GM21717 (cell line): Measurements from ENCODE around the gene RRAS.

Source experiments
- ATAC-seq: cut with Tn5 transposase; IDR thresholded peaks from one replicate; pipeline ENCODE4 v1.9.1; 2021; ENCODE audit warnings: mild to moderate bottlenecking, moderate library complexity; ENCODE audit not compliant: unreplicated experiment

The RRAS gene

DNA sequence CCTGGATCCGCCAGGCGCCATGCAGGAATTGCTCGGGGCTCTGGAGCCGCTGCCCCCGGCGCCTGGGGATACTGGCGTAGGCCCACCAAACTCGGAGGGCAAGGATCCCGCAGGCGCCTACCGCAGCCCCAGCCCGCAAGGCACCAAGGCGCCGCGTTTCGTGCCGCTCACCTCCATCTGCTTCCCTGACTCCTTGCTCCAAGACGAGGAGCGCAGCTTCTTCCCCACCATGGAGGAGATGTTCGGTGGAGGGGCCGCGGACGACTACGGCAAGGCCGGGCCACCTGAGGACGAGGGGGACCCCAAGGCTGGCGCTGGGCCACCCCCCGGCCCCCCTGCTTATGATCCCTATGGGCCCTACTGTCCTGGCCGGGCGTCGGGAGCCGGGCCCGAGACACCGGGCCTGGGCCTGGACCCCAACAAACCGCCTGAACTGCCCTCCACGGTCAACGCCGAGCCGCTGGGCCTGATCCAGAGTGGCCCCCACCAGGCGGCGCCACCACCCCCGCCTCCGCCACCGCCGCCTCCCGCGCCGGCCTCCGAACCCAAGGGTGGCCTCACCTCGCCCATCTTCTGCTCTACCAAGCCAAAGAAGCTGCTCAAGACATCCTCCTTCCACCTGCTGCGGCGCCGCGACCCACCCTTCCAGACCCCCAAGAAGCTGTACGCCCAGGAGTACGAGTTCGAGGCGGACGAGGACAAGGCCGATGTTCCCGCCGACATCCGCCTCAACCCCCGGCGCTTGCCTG lies 42.8 kb downstream of the RRAS start:
- ATAC-seq, result no peak

DNA sequence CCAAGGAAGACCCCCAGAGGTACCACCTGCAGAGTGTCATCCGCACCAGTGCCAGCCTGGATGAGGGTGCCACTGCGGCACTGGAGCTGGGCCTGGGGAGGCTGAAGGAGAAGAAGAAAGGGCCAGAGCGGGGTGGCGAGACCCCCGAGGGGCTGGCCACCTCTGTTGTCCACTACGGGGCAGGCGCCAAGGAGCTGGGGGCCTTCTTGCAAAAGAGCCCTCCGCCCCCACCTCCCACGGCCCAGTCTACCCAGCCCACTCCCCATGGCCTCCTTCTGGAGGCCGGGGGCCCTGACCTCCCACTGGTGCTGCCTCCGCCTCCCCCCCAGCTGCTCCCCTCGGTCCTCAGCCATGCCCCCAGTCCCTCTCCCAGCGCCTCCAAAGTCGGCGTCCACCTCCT lies 43.5 kb downstream of the RRAS start:
- no peak for ATAC-seq

DNA sequence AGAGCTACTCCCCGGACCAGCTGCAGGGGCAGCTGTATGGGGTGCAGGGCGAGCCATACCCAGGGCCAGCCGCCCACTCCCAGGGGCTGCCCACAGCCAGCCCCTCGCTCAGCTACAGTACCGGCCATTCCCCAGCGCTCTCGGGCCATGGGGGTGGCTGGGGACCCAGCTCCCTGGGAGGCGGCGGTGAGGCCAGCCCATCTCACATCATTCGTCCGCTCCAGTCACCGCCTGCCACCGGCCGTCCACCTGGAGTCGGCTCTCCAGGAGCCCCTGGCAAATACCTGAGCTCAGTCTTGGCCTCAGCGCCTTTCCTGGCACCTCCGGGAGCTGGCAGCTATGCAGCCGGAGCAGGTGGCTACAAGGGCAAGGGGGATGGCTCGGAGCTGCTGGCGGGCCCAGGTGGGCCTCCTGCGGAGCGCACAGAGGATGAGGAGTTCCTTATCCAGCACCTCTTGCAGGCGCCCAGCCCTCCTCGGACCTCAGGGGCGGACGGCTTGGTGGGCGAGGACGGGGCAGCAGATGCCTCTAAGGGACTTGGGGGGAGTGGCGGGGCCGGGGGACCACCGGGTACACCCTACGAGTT lies 44.0 kb downstream of the RRAS start:
- no peak for ATAC-seq

DNA sequence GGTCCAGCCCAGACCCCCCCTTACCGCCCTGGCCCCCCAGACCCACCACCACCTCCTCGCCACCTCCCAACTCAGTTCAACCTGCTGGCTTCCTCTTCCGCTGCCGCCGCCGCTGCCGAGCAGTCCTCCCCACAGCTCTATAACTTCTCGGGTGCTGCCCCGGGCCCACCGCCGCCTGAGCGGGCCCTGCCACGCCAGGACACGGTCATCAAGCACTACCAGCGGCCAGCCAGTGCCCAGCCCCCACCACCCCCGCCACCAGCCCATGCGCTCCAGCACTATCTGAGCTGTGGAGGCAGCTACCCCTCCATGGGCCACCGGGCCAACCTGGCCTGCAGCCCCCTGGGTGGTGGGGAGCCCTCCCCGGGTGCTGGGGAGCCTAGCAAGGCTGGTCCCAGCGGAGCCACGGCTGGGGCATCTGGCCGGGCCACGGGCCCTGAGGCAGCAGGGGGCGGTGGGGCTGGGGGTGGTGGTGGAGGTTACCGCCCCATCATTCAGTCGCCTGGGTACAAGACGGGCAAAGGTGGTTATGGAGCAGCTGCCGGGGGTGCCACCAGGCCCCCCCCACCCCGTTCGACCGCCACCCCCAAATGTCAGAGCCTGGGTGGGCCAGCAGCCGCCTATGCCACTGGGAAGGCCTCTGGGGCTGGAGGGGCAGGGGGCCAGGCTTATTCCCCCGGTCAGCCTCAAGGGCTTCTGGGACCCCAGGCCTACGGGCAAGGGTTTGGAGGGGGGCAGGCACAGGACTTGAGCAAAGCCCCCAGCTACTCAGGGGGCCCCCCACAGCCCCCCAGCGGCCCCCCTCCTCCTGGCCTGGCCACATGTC lies 44.7 kb downstream of the RRAS start:
- ATAC-seq, result no peak

DNA sequence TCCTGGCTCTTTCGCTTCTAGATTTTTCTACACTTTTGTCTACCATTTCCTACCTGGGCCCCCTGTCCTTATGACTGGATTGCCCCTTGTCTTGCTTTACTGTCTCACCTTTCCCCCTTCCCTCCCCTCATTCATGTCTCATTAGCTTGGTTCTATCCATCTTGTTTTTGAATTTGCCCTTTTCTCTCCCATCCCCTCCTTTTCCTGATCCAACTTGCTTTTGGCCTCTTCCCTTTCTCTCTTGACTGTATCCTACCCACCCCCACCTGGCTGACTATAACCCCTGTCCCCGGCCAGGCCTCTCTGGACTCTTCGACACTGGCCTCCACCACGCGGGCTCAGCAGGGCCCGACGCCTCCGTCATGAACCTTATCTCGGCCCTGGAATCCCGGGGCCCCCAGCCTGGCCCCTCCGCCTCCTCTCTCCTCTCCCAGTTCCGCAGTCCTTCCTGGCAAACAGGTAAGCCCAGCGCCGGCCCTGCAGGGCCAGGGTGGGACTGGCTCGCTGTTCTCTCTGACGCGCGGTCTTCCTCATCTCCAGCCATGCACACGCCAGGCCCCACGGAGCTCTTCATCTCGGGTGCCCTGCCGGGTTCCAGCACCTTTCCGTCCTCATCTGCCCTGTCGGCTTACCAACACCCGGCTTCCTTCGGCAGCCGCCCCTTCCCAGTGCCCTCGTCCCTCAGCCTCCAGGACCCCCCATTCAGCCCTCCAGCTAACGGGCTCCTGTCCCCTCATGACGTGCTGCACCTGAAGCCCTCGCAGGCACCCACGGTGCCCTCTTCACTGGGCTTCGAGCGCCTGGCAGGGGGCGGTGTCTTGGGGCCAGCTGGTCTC lies 45.6 kb downstream of the RRAS start:
- no peak for ATAC-seq

DNA sequence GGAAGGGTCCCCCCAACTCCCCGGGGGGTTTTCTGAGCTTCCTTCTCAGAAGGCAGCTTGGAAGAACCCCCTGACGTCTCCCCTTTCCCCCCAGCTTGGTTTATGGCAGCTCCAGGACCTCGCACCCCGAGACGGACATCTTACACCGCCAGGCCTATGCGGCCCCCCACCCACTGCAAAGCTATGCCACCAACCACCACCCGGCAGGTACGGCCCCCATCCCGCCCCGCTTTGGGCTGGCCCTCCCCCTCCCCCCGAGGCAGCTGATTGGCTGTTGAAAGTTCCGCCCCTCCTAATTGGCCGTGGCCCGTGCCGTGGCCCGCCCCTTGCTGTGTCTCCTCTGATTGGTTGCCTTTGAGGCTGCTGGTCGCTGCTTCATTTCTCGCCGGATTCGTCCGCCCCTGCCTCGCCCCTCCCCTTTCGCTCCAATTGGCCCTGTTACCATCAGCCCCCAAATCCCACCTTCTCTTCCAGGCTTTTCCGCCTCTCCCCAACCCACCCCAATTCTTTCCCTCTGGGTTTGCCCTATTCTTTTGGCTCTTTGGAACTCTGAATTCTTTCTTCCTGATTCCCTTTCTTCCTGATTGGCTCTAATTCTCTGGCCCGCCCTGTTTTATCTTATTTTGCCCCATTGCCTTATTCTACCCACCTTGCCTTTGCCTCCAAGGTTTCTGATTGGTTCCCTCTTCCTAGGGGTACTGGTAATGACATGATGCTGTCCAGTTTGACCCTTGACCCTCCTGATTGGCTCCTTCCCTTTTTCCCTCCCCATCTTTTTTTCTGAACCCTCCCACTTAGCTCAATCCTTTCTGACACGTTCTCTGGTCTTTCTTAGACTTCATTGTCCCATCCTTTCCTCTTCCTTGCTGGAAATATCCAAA lies 46.5 kb downstream of the RRAS start:
- ATAC-seq, result peak; percentile 40

DNA sequence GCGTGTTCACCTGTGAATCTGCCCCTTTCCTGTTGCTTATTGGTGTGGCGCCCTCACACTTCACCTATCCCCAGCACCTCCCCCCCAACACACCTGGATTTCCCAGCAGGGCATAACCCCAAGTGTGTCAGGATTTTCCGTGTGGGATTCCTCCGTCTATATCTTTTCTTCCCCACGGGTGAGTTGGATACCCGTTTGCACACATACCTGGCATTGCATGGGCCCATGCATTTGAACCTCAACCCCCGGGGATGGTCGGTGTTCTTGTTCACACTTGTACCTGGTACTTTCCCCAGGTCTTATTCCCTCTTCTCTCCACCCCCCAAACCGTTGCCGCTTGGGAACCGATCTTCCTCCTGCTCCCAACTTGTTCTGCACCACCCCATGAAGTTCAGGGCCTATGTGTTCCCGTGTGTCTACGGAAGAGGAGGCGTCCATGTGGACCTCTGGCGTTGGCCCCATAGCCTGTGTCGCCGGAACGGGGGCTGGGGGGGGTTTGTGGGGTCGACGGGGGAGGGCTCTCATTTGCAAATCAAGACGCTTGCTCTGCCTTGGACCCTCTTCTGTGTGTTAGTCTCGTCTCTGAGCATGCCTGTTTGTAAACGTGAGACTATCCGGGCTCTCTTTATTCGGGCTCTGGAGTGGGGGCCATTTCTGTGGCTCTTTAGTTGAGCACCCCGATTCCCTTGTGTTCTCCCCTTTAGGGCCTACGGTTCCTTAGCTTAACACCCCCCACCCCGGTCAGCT lies 47.3 kb downstream of the RRAS start:
- ATAC-seq, result no peak

DNA sequence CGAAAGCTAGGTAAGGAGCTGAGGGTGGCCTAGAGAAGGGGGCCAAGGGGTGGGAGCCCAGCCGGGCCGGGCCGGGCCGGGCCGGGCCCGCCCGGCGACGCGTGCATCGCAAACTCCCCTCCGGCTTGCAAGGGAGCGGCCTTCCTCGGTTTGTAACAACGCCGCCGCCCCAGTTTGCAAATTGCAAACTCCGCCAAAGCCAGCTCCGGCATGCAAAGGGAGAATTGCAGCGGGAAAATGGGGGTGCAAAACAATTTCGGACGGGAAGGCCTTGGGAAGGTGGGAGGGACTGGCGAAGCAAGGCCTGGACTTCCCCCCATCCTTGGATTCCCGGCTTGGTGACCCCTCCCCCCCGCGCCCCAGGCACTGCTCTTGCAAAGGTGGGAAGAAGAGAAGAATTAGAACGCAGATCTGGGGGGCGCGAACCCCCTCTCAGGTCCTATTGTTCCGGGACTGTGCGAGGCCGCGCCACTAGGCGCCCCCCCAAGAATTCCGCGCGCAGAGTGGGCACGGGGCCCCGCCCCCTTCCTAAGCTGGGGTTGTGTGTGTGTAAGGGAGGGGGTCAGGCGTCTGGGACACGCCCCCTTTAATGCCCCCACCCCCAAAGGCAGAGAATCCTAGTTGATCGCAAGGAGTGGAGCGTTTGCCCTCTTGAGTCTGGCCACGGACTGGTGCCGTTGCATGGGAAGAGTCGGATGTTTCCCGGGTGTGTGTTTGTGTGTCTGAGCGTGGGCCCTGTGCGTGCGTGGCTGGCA lies 48.0 kb downstream of the RRAS start:
- ATAC-seq, result no peak

DNA sequence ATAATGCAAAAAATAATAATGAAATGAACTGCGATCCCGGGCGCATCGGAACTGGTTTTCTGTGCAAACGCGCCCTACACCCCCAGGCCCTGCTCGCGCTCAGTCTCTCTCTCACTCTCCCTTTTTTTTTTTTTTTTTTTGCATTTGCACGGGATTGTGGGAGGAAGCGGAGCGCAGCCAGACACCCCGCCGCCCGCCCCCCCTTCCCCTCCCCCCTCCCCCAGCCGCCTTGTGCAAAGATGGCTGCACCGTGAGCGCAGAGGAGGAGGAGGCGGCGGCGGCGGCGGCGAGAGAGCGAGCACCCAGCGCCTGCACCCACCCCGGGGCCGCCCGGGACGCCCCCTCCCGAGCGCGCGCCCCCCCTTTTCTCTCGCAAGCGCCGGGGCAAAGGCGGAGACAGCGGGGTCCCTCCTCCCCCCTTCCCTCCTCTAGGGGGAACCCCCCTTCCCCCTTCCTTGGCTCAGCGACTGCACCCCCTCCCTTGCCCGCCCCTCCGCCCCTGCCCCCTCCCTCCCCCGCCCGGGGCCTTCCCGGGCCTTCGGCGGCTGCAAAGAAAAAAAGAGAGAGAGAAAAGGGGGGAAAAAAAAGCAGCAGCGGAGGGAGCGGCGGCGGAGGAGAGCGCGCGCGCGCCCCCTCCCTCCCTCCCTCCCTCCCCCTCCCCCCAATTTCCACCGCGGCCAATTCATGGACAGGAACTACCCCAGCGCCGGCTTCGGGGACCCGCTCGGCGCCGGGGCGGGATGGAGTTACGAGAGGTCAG lies 48.8 kb downstream of the RRAS start, which contains the start of gene PRR12:
TSS of gene PRR12 (plus strand) at position 212 of the 760 bp plus-strand sequence. CDS start at position 685, 473 bp downstream.
- ATAC-seq, result no peak

DNA sequence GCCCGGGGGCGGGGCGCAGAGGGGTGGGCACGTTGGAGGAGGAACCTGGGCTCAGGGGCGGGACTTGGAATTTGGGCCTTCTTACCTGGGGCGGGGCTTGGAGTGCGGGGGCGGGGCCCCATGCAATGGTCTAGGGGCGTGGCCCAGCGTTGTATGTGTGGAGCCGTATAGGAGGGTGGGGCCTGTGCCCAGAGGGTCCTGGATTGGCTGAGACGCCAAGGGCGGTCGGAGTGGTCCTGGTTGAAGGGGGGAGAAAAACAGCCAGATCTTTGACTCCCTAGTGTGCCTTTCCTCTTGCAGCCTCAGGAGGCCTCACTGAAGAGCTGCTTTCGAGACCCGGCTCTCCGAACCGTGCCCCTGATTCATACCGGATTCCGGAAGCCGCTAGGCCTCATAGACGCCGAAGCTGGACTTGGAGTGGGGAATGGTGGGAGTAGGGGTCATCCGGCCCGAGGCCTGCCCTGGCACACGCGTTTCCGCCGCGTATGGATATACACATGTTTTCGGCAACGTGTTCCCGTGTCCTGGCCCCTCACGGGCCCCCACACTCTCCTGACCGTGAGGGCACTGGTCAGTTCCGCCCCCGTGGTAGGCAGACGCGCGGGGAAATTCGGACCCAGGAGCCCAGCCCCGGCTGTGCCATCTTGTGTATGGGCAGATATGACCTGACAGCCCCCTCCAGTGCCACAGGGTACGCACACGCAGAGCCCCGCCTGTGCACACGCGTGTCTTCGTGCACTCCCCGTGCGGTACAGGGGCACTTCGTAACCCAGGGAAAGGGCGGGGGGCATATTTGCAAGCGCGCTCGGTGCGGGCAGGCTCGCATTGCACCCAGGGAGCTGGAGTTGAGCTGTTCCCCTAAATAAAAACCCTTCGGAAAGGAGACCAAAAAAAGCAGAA lies 49.6 kb downstream of the RRAS start:
- ATAC-seq, result peak; percentile 38

DNA sequence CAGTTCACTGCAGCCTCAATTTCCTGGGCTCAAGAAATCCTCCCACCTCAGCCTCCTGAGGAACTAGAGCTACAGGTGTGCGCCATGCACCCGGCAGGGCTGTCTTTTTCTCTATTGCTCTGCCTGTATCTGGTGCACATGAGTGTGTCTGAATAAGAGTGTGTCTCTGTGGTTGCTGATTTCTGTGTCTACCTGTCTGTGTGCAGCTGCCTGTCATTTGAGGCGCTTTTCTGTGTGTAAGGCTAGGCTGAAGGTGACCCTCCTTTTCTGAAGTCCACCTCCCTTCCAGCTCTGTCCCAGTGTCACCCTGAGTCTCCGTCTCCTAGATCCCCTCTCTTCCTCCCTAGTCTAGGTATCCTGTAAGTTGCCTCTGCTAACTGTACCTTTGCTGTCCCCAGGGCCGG lies 50.4 kb downstream of the RRAS start:
- no peak for ATAC-seq

DNA sequence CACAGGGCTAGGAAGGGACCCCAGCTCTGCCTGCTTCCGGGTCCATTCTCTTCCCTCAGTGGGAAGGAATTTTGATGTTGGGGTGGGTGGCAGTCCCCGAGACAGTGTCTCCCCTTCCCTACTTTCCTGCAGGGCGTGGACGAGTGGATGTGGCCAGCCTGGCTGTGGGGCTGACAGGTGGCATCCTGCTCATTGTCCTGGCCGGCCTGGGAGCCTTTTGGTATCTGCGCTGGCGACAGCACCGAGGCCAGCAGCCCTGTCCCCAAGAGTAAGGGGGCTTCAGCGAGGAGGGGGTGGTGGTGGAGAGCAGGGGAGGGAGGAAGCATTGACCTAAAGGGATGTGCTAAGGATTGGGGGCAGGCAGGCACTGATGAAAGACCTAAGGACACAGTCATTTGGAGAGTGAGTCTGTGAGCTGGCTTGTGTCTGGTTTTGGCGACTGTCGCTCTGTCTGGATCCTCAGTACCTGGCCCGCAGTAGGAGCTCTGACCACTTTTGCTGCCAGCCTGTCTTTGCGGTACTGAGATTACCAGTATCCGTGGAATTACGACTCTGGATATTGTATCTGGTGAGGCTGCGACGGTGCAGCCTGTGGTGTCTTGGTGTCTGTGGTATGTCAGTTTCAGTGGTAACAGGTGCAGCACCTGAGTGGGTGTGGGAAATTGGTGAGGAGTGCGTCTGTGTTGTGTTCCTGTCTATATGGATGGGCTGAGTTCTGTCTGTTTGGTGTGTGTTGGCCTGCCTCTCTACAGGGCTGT lies 51.4 kb downstream of the RRAS start:
- ATAC-seq, result no peak

DNA sequence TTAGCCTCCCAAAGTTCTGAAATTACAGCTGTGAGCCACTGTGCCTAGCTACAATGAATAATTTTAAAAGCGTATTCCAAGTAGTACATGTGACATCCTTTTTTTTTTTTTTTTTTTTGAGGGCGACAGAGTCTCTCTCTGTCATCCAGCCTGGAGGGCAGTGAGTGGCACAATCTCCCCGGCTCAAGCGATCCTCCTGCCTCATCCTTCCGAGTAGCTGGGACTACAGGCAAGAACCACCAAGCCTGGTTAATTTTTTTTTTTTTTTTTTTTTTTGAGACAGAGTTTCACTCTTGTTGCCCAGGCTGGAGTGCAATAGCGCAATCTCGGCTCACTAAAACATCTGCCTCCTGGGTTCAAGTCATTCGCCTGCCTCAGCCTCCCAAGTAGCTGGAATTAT lies 52.7 kb downstream of the RRAS start:
- ATAC-seq, result no peak
